ENCODE data around the gene SLC39A8.

The SLC39A8 gene

DNA sequence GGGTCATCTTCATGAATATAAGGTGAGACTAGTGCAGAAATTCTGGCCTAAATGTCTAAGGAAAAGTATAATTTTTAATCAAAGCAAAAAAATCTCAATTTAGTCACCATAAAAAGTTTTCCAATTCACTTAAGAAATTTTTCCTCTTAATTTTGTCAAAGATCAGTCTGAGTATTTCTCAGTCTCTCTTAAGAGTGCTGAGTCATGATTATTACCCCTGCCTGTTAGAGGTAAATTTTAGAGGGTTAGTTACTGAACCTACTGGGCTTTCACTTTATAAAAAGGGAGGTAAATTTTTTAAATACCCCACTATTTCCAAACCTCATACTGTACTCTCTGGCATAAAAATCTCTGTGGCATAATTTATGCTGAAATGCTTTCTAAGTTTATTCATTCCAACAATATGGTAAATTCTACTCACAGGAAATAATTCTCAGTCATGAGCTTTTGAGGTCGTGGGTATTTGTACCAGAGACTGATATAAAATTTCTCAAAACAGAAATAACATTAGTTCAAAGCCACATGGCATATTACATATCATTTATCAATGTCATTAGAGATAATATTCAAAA lies 122.4 kb downstream of the SLC39A8 start:
- DNase-seq: no peak

GRCh38 chr4:102219129-102219528 lies 126.2 kb downstream of the SLC39A8 start:
- DNase-seq: no peak

GRCh38 chr4:102218656-102219055 lies 126.6 kb downstream of the SLC39A8 start:
- DNase-seq: no peak

- DNase-seq: no peak
Observed at GRCh38 chr4:102217775-102218355, 127.4 kb downstream of the SLC39A8 start.

DNA sequence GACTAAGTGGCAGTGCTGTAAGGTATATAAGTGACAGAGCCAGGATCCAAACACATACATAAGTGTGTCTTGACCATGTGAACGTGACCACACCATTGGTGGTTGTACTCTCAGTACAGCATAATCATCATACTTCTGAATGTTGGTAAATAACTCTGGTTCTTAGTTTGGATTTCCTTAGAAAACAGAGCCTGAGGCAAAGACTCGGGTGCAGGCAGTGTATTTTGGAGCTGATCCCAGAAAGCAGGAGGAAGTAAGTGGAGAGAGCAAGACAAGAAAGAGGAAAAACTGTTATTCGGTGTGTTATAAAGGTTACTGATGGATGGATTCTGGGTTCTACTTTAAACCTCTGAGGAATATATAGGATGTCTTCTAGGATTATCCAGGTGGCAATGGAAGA lies 127.9 kb downstream of the SLC39A8 start:
- DNase-seq: no peak

GRCh38 chr4:102216666-102217065 lies 128.6 kb downstream of the SLC39A8 start:
- no peak for DNase-seq

- no peak for DNase-seq
Observed at GRCh38 chr4:102213031-102213430, 132.3 kb downstream of the SLC39A8 start.

Measured in T1000 (cell line).